Endothelial cell of umbilical vein (primary cell): ENCODE results near the gene CLN6.

ENCODE experiments used
- EZH2 ChIP-seq: IDR thresholded peaks from 2 replicates; pipeline ENCODE4 v1.6.1; 2012; ENCODE audit warnings: borderline replicate concordance, low read depth, mild to moderate bottlenecking, moderate library complexity, low read length, inconsistent platforms; ENCODE audit not compliant: severe bottlenecking
- GATA2 ChIP-seq: IDR thresholded peaks from 2 replicates; pipeline ENCODE4 v1.7.0; 2011; ENCODE audit warnings: low read depth, mild to moderate bottlenecking, moderate library complexity, mixed read lengths, low read length; ENCODE audit not compliant: insufficient read length, insufficient read depth
- POLR2A ChIP-seq: IDR thresholded peaks from 2 replicates; pipeline ENCODE4 v1.6.1; 2012; ENCODE audit warnings: low read depth, mild to moderate bottlenecking, control low read depth, low read length
- TF ChIP-seq, protein P1 (sequence below), 2 donors: IDR thresholded peaks; 1 replicate in 1 of 2; 2 replicates in 1 of 2; pipeline ENCODE4 v1.5.1; 2011; ENCODE audit warnings: low read length in 2 of 2, mild to moderate bottlenecking in 2 of 2, moderate library complexity in 2 of 2, control low read depth in 1 of 2, inconsistent platforms in 1 of 2, low read depth in 1 of 2; ENCODE audit not compliant: insufficient read depth in 1 of 2; ENCODE audit errors: extremely low read depth in 1 of 2
- TF ChIP-seq, protein P2 (sequence below): IDR thresholded peaks from 2 replicates; pipeline ENCODE4 v1.6.1; 2011; ENCODE audit not compliant: insufficient read depth, insufficient read length

DNA sequence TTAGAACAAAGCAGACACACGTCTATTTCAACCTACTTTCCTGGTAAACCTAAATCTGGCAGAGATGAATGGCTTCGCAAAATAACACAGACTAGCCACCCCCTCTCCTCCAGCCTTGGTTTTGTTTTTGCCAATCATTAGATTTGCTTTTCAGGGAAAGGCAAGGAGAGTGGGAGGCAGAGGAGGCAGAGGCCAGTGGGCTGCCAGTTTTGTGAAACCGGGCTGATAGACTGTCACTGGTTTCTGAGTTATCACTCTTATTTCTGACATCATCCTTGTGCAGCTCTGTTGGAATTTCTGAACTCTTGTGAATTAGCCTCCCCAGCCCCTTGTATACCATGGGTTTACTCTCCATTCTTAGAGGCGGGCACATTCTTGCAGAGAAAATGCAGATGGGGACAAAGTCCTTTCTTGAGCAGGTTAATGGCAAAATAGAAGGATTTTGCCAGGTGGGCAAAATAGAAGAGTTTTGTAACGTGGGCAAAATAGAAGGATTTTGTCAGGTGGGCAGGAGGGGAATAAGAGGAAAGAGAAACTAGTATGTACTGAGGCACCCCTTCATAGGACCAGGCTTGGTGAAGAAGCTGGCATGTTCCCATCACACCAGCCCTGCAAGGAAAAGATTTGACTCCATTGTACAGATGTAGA, 44.8 kb upstream of the CLN6 start:
- TF ChIP-seq, protein P1, sequence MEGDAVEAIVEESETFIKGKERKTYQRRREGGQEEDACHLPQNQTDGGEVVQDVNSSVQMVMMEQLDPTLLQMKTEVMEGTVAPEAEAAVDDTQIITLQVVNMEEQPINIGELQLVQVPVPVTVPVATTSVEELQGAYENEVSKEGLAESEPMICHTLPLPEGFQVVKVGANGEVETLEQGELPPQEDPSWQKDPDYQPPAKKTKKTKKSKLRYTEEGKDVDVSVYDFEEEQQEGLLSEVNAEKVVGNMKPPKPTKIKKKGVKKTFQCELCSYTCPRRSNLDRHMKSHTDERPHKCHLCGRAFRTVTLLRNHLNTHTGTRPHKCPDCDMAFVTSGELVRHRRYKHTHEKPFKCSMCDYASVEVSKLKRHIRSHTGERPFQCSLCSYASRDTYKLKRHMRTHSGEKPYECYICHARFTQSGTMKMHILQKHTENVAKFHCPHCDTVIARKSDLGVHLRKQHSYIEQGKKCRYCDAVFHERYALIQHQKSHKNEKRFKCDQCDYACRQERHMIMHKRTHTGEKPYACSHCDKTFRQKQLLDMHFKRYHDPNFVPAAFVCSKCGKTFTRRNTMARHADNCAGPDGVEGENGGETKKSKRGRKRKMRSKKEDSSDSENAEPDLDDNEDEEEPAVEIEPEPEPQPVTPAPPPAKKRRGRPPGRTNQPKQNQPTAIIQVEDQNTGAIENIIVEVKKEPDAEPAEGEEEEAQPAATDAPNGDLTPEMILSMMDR (IDR thresholded peaks at IDR 0.05; ENCODE audit: extremely low read depth in 1 of 2, insufficient read depth in 1 of 2, low read depth in 1 of 2, low read length in 2 of 2): no peak
- TF ChIP-seq EZH2 (no peak), POLR2A (no peak), GATA2 (no peak)
- TF ChIP-seq, protein P2, sequence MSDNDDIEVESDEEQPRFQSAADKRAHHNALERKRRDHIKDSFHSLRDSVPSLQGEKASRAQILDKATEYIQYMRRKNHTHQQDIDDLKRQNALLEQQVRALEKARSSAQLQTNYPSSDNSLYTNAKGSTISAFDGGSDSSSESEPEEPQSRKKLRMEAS: no peak
